ENCODE data around the gene ALOX12.
"Not testable (repeated sequence)": the region's sequence is repeated elsewhere in the genome, so short reads cannot be mapped to it uniquely, and the experiment has no call there.

The ALOX12 gene, protein sequence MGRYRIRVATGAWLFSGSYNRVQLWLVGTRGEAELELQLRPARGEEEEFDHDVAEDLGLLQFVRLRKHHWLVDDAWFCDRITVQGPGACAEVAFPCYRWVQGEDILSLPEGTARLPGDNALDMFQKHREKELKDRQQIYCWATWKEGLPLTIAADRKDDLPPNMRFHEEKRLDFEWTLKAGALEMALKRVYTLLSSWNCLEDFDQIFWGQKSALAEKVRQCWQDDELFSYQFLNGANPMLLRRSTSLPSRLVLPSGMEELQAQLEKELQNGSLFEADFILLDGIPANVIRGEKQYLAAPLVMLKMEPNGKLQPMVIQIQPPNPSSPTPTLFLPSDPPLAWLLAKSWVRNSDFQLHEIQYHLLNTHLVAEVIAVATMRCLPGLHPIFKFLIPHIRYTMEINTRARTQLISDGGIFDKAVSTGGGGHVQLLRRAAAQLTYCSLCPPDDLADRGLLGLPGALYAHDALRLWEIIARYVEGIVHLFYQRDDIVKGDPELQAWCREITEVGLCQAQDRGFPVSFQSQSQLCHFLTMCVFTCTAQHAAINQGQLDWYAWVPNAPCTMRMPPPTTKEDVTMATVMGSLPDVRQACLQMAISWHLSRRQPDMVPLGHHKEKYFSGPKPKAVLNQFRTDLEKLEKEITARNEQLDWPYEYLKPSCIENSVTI

DNA sequence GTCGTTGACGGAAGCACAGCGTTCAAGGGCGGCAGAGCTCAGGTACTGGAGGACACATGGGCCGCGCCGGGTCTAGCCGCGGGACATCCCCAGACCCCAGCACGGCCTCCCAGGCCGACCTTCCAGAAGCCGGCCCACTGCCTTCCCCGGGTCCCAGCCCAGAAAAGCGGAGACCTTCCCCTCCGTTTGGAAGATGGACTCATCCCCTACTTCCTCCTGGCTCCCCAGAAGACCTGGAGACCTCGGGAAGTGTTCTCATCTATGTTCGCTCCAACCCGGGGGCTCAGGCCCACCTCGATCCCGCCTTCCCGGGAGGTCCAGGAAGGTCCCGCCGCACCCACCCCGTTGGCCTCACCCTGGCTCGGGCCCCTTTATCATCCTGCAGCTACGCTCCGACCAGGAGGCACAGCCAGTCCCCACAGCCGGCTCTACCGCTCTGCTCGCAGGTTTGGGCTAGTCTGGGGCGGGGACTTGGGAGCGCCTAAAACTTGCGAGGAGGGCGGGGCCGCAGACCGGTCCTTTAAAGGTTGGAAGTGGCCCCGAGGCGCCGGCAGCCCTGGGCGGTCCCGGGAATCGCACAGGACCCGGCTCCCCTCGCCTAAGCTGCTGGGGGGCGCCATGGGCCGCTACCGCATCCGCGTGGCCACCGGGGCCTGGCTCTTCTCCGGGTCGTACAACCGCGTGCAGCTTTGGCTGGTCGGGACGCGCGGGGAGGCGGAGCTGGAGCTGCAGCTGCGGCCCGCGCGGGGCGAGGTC, at the start of gene ALOX12:
Gene ALOX12 (plus strand): TSS at position 550 of the 756 bp plus-strand sequence. CDS start 69 bp downstream, at position 619.
- DNase-seq (ENCODE audit: low read depth, low spot score), result no peak

DNA sequence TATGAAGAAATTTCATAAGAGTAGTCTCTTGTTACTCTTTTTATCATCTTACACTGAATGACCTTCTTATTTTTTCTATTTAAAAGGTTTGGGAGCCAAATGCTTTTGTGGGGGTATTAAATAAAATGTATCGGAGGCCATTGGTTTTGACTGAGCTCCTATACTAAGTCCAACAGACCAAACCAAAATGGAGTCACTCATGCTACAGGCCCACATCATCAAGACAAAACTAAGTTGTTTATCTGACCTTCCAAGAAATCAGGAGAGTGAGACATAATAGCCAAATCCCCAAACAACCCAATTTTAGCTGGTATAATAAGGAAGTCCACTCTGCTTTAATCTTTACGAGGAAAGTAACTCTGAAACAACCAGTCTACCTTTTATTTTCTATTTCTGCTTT, 48.1 kb upstream of the ALOX12 start:
- DNase-seq (ENCODE audit: low read depth, low spot score), result no peak

DNA sequence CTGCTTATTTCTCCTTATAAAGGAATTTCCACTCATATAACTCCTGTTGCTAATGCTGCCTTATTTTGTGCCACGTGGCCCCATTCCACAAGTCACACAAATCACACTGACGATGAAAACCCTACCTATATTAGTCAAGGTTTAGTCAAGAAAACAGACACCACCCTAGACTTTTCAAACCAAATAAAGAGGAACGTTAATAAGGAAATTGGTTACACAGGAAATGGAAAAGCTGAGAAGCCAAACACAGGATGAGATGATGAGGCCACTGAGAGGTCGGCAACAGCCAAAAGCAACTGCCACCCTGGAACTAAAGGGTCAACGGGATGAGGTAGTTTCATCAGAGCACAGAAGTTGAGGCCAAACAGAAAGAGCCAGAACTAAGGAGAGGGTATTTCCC, 47.3 kb upstream of the ALOX12 start:
- no peak for DNase-seq (ENCODE audit: low read depth, low spot score)

DNA sequence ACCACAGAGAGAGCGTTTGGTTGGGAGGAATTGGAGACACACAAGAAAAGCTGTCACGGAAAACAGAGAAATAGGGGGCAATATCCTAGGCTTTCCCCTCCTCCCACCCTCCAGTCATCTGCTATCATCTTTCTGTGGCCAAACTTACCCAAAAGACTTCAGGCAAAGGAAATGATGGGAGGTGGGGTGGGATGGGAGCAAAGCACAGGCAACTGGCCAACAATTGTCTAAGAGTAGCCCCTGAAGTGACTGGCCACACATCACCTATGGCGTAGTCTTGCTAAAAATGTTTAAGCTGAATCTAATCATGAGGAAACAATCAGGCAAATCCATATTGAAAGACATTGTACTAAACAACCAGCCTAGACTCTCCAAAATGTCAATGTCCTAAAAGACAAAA, 46.9 kb upstream of the ALOX12 start:
- DNase-seq (ENCODE audit: low read depth, low spot score), result no peak

DNA sequence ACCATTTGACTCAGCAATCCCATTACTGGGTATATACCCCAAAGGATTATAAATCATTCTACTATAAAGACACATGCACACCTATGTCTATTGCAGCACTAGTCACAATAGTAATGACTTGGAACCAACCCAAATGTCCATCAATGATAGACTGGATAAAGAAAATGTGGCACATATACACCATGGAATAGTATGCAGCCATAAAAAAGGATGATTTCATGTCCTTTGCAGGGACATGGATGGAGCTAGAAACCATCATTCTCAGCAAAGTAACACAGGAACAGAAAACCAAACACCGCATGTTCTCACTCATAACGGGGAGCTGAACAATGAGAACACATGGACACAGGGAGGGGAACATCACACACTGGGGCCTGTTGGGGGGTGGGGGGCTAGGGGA, 44.9 kb upstream of the ALOX12 start:
- DNase-seq (ENCODE audit: low read depth, low spot score), result not testable (repeated sequence)

DNA sequence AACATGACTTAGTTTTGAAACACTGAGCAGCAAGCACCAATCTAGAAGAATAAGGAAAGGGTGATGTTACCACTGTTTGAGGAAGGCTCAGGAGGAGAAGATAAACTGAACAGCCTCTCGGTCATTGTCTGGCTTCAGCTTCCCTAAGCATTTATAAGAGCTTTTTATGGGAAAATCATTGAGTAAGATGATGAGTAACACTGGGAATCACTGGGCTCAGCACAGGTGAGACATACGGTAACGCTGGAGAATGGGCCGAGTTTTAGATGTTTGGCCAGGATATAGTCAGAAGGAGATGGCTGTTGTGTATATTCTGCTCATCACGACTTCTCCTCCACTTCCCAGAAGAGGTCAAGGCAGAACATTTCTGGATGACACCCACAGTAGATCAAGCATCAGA, 42.2 kb upstream of the ALOX12 start:
- DNase-seq (ENCODE audit: low read depth, low spot score), result no peak

DNA sequence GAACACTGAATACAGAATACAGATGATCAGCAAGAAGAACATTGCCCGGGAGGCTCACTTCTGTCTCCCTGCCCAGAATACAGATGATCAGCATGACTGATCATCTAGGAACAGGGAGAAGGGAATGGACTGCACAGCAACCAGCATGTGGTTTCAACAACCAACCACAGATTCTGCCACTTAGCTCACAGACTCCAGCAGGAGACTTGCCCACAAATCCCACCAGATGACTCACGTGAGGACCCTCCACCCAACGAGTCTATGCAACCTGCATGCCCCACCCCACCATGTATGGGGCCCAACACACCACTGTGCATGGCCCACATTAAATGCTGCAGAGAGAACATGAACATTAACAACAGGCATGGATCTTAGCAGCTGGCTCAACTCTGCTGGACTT, 36.1 kb upstream of the ALOX12 start:
- no peak for DNase-seq (ENCODE audit: low read depth, low spot score)

DNA sequence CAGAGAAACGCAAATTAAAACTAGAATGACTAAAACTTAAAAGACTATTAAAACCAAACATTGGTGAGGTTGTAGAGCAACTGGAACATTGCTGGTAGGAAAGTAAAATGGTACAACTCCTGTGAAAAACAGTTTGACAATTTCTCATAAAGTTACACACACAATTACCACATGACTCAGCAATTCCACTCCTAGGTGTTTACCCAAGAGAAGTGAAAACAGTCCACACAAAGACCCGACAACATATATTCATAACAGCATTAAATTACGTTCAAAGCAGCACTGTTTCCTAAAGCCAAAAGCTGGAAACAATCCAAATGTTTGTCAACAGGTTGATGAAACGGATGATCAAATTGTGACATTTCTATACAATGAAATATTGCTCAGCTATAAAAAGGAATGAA, 26.5 kb upstream of the ALOX12 start:
- DNase-seq (ENCODE audit: low read depth, low spot score), result no peak

DNA sequence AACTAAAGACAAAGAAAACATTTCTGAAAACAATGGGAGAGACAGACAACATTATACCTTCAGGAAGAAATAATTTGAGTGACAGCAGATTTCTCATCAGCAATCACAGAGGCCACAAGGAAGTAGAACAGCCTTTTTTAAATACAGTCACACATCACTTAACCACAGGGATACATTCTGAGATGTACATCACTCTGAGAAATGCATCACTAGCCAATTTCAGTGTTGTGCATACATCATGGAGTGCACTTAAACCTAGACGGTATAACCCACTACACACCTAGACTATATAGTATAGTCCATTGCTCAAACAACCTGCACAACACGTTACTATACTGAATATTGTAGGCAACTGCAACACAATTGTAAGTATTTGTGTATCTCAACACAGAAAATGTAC, 24.9 kb upstream of the ALOX12 start:
- no peak for DNase-seq (ENCODE audit: low read depth, low spot score)

DNA sequence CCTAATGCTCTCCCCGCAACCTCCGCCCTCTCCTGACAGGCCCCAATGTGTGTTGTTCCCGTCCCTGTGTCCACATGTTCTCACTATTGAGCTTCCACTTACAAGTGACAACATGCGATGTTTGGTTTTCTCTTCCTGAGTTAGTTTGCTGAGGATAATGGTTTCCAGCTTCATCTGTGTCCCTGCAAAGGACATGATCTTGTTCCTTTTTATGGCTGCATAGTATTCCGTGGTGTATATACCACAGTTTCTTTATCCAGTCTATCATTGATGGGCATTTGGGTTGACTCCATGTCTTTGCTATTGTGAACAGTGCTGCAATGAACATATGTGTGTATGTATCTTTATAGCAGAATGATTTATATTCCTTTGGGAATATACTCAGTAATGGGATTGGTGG, 16.4 kb upstream of the ALOX12 start:
- not testable (repeated sequence) for DNase-seq (ENCODE audit: low read depth, low spot score)

DNA sequence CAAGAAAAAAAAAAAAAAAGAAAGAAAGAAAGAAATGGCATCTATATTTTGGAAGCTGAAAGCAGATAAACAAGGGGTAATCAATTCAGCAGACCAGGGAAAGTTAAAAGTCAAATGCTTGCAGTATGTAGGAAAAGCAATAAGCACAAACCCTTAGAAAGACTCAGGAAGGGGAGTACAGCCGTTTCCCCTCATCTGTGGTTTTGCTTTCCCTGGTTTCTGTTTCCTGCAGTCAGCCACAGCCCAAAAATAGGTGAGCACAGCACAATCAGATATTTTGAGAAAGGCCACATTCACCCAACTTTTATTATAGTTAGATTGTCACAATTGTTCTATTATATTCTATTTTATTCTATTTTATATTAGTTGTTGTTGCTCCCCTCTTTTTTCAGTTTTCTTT, 14.4 kb upstream of the ALOX12 start:
- DNase-seq (ENCODE audit: low read depth, low spot score), result no peak

DNA sequence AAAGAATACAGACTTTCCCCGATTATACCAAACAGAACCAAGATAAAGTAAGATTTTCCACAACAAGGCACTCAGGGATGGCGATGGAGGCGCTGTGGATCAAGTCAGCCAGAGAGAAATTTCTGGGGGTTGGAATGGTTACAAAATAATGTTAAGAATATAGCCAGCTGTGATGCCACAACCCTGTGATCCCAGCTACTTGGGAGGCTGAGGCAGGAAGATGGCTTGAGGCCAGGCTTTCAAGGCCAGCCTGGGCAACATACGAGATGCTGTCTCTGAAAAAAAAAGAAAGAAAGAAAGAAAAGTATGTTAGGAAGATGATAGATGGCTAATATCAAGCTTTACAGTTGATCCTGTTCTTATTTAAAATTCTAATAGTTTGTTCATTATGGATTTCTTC, 10.6 kb upstream of the ALOX12 start:
- no peak for DNase-seq (ENCODE audit: low read depth, low spot score)

DNA sequence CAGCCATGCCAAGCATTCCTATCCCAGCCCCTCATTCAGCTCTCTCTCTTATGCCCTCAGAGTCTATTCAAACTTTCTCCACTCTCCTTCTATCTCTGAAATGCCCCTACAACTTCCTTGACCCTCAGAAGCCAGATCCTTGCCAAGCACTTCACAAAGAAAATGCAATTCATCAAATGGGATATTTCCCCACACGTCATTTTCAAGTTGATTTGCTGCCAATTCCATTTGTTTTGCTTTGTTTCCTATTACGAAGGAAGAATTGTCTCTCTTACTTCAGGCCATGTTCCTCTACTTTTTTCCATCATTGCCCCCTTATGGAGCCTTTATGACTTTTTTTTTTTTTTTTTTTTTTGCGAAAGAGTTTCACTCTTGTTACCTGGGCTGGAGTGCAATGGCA, 9.2 kb upstream of the ALOX12 start:
- DNase-seq (ENCODE audit: low read depth, low spot score), result no peak

DNA sequence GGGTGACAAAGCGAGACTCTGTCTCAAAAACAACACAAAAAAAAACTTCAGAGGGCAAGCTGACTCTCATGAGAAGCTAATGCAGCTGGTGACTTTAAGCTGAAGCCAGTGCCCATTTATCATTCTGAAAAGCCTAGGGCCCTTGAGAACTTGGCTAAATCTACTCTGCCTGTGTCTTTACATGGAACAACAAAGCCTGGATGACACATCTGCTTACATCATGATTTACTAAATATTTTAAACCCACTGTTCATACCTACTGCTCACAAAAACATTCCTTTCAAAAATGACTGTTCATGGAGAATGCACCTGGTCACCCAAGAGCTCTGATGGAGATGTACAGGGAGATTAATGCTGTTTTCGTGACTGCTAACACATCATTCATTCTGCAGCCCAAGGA, 6.1 kb upstream of the ALOX12 start:
- no peak for DNase-seq (ENCODE audit: low read depth, low spot score)

DNA sequence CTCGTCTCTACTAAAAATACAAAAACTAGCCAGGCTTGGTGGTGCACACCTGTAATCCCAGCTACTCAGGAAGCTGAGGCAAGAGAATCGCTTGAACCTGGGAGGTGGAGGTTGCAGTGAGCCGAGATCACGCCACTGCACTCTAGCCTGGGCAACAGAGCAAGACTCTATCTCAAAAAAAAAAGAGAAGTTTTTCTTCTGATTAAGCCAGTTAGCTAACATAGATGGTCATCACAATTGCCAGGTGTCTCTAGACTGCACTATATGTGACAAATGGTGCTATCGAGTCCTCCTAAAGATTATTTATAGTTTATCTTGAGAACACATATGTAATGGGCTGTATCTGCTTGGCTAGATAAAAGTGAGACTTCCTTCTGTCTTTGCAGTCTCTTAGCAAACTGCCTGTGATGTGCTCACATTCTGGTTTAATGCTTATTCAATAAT, 2.2 kb upstream of the ALOX12 start:
- DNase-seq (ENCODE audit: low read depth, low spot score), result not testable (repeated sequence)

DNA sequence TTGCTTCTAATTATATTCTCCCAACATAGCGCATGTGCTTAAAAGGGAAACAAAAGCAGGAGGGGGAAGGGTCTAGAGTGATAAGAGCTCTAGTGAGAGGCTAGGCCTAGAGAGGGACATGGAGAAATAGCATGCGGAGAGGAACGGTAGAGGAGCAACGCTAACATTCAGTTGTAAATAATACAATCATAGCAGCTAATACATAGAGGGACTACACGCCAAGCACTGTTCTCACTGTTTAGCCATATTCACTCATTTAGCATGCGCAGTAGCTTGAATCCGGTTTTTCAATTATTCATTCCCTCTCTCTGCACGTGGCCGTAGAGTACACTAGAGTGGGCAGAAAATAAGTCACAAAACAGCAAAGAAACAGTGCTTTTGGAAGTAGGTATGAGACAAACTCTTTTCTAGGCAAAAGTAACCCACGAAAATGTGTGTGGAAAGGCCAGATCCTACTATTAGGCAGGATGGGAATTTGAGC, 1.7 kb upstream of the ALOX12 start:
- DNase-seq (ENCODE audit: low read depth, low spot score), result no peak

DNA sequence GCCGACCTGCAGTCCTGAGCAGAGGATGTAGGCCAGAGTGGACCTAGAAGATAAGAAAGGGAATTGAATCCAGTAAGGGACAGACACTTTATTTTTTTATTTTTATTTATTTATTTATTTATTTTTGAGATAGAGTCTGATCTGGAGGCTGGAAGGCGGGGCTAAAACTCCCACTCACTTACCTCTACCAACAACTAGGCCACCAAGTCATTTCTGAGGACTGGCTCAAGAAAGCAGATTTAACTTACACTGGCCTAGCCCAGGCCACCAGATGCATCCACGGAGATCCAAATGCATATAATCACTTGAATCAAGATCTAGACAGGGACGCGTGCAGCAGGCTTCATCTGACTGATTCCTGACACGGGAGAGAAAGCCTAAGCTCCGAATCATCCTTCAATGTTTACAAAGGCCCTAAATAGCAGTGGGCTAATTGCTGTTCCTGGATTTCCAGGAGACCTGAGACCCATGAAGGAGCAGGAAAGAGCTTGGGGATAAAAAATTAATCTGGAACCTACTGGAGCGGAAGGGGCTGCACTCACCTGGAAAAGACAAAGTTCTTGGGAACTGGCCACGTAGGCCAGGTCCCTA, 1.1 kb upstream of the ALOX12 start:
- DNase-seq (ENCODE audit: low read depth, low spot score), result no peak

DNA sequence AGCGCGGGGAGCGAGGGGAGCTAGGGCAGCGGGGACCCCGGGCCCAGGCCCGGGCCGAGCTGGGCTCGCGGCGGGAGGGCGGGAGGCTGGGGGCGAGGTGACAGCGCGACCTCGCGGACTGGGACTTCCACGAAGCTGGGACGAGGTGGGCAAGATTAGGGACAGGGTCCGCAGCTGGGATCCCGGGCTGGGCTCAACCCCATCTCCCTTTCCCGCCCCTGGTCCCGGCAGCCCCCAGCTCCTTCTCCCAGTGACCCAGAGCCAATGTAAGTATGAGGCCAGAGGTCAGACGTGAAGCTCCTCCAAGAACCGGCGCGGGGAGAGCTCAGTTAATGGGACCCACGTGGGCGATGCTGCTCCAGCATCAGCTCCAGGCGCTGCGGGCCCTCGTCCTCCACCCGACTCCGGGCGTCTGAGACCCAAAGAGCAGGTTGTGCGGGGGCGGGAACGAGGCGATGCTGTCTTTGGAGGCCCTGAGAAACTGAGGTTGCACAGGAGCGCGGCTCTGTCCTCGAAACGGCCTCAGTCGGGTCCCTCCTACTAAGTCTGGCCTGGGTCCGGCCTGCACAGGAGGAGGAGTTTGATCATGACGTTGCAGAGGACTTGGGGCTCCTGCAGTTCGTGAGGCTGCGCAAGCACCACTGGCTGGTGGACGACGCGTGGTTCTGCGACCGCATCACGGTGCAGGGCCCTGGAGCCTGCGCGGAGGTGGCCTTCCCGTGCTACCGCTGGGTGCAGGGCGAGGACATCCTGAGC, 585 bp downstream of the ALOX12 start:
- DNase-seq (ENCODE audit: low read depth, low spot score), result no peak

DNA sequence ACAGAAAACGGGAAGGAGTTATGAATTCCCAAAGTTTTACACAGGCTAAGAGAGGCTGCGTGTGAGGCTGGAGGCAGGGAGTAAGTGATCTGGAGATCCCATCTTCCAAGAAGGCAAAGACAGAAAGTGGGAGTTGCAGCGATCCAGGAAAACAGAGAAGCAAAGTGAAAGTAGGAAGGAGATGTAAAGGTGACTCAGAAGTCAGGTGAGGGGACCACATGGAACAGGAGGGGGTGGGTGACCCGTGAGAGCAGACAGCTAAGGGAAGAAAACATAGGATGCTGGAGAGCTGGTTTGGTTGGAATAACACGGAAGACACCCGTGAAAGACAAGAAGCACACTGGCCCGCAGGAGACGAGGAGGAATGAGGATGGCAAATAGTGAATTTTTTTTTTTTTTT, 1.3 kb downstream of the ALOX12 start:
- no peak for DNase-seq (ENCODE audit: low read depth, low spot score)

DNA sequence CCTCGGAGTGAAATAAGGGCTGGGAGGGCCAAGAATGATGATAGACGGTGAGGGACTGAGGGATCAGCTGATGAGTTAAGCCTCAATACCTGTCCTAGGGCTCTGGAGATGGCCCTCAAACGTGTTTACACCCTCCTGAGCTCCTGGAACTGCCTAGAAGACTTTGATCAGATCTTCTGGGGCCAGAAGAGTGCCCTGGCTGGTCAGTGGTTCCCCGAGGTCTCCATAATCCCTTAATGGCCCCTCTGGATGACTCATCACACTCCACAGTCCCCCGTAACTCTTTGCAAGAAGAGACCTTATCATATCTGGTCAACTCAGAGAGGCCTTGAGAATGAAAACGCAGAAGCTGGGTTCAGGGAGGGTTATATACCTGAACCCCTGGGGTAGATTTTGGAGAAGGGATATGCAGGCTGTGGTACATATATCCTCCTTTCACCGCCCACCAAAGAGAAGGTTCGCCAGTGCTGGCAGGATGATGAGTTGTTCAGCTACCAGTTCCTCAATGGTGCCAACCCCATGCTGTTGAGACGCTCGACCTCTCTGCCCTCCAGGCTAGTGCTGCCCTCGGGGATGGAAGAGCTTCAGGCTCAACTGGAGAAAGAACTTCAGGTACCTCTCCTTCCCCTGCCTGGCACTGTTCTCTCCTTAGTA, 3.1 kb downstream of the ALOX12 start:
- no peak for DNase-seq (ENCODE audit: low read depth, low spot score)
